Measurements from ENCODE around the gene SP140. TPM values are rescaled to one million over a fixed set of nuclear protein-coding genes. Genes with fewer than 3 reads are reported as not detected.
"Not testable (repeated sequence)": the region's sequence is repeated elsewhere in the genome, so short reads cannot be mapped to it uniquely, and the experiment has no call there.

The SP140 gene
- total RNA-seq, 2 donors from 2014 or later = 0.51 TPM; not detected in 1

GRCh38 chr2:230262246-230262645, 36.7 kb downstream of the SP140 start:
- WGBS = 85% methylated on average over 5 of the region's 5 CpGs
- intact Hi-C loops (cut with DNase I) = no loop called here
- TF ChIP-seq POLR2A (IDR thresholded peaks at IDR 0.05) (no peak), CTCF (IDR thresholded peaks at IDR 0.05) (no peak), POLR2AphosphoS5 (IDR thresholded peaks at IDR 0.05) (no peak)
- H3K27ac ChIP-seq = no peak overlapping the region
- DNase-seq (ENCODE audit: low spot score) = no peak
- no peak overlapping the region for H3K4me3 ChIP-seq
- H3K9me3 ChIP-seq = no peaks in the 10 kb centered on the region
- H3K27me3 ChIP-seq (replicated peaks; ENCODE audit: insufficient read depth) = no peaks in the 10 kb centered on the region
- no peaks in the 10 kb centered on the region for H3K4me1 ChIP-seq (replicated peaks)
- no peaks in the 10 kb centered on the region for H3K36me3 ChIP-seq

GRCh38 chr2:230264945-230265344, 39.4 kb downstream of the SP140 start:
- H3K9me3 ChIP-seq; H3K27me3 ChIP-seq (replicated peaks; ENCODE audit: insufficient read depth); H3K4me3 ChIP-seq; H3K4me1 ChIP-seq (replicated peaks); intact Hi-C loops (cut with DNase I); H3K36me3 ChIP-seq; H3K27ac ChIP-seq; DNase-seq (ENCODE audit: low spot score): not testable (repeated sequence)
- WGBS = 37% methylated on average over 4 of the region's 4 CpGs

GRCh38 chr2:230266638-230267037, 41.1 kb downstream of the SP140 start:
- H3K9me3 ChIP-seq = no peaks in the 10 kb centered on the region
- H3K36me3 ChIP-seq = no peaks in the 10 kb centered on the region
- no peak overlapping the region for H3K27ac ChIP-seq
- DNase-seq (ENCODE audit: low spot score) = no peak
- H3K4me3 ChIP-seq = no peak overlapping the region
- WGBS = 84% methylated on average over 4 of the region's 4 CpGs
- TF ChIP-seq POLR2AphosphoS5 (IDR thresholded peaks at IDR 0.05) (no peak), CTCF (IDR thresholded peaks at IDR 0.05) (no peak), POLR2A (IDR thresholded peaks at IDR 0.05) (no peak)
- intact Hi-C loops (cut with DNase I) = no loop called here
- H3K4me1 ChIP-seq (replicated peaks) = no peaks in the 10 kb centered on the region
- no peaks in the 10 kb centered on the region for H3K27me3 ChIP-seq (replicated peaks; ENCODE audit: insufficient read depth)

GRCh38 chr2:230267059-230267458, 41.5 kb downstream of the SP140 start:
- 86% methylated on average over 1 of the region's 1 CpG for WGBS
- Histone ChIP-seq H3K27ac (no peak overlapping the region), H3K27me3 (replicated peaks; ENCODE audit: insufficient read depth) (no peaks in the 10 kb centered on the region), H3K9me3 (no peaks in the 10 kb centered on the region), H3K36me3 (no peaks in the 10 kb centered on the region), H3K4me1 (replicated peaks) (no peaks in the 10 kb centered on the region), H3K4me3 (no peak overlapping the region)
- intact Hi-C loops (cut with DNase I) = no loop called here
- TF ChIP-seq POLR2A (IDR thresholded peaks at IDR 0.05) (no peak), POLR2AphosphoS5 (IDR thresholded peaks at IDR 0.05) (no peak), CTCF (IDR thresholded peaks at IDR 0.05) (no peak)
- no peak for DNase-seq (ENCODE audit: low spot score)

GRCh38 chr2:230267556-230267955, 42.0 kb downstream of the SP140 start:
- H3K27ac ChIP-seq = no peak overlapping the region
- no peak overlapping the region for H3K4me3 ChIP-seq
- H3K36me3 ChIP-seq = no peaks in the 10 kb centered on the region
- no peaks in the 10 kb centered on the region for H3K4me1 ChIP-seq (replicated peaks)
- intact Hi-C loops (cut with DNase I) = no loop called here
- no peaks in the 10 kb centered on the region for H3K9me3 ChIP-seq
- TF ChIP-seq POLR2A (IDR thresholded peaks at IDR 0.05) = no peak
- no peak for TF ChIP-seq CTCF (IDR thresholded peaks at IDR 0.05)
- TF ChIP-seq POLR2AphosphoS5 (IDR thresholded peaks at IDR 0.05) = no peak
- no peak for DNase-seq (ENCODE audit: low spot score)
- H3K27me3 ChIP-seq (replicated peaks; ENCODE audit: insufficient read depth) = no peaks in the 10 kb centered on the region
- WGBS = 85% methylated on average over 3 of the region's 3 CpGs
